ENCODE measurements around the gene STIM1. TPM values are rescaled to one million over a fixed set of nuclear protein-coding genes. Genes with fewer than 3 reads are reported as not detected.
"Not testable (repeated sequence)": the region's sequence is repeated elsewhere in the genome, so short reads cannot be mapped to it uniquely, and the experiment has no call there.

STIM1 gene
- total RNA-seq, 1 donor from 2014 or later = 77.6 TPM

DNA sequence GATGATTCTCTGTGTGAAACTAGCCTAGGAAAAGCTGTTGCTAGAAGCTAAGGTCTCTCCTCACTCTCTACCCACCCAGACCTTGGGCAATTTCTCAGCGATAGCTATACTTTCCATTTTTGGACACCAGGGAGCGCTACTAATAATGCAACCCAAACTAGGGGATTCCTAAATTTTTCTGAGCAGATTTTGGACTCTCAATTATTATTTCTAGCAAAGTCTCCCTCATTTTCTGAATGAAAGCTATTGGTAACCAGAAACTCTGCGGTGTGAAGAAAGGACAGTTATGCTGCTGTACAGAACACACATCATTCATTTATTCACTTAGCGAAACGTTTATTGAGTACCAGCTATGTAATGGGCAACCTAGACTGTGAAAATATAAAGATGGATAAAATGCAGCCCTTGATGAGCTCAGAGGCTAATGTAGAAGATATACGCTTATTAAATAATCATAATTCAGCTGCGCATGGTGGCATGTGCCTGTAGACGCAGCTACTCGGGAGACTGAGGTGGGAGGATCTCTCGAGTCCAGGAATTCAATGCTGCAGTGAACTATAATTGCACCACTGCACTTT, 6.1 kb upstream of the STIM1 start:
- H3K27ac Mint-ChIP-seq = no peak overlapping the region
- H3K36me3 Mint-ChIP-seq (ENCODE audit: low read depth) = no peaks in the 10 kb centered on the region
- H3K4me1 Mint-ChIP-seq (ENCODE audit: low read depth) = peaks cover 46% of the 10 kb centered on the region
- intact Hi-C loops (cut with micrococcal nuclease) = loop anchor here (1.0 kb wide), 1 partner anchor 223 kb away; no protein-coding TSS in a partner anchor
- H3K9me3 Mint-ChIP-seq = no peaks in the 10 kb centered on the region
- H3K4me3 Mint-ChIP-seq (ENCODE audit: low read depth) = no peak overlapping the region
- no peak for DNase-seq (ENCODE audit: low spot score)
- H3K27me3 Mint-ChIP-seq (ENCODE audit: low read depth) = no peaks in the 10 kb centered on the region

DNA sequence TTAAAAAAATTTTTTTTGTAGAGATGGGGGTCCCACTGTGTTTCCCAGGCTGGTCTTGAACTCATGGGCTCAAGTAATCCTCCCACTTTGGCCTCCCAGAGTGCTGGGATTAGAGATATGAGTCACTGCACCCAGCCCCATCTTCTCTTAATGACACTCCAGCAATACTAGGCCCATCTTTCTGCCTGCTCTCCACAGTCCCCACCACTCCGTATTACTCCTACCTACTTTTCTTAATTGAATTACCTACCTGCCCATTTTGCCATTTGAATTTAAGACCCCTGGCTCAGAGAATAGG, 2.0 kb upstream of the STIM1 start:
- intact Hi-C loops (cut with micrococcal nuclease) = loop anchor here (5.0 kb wide), 1 partner anchor 861 kb away; the partner anchor contains the start of gene NAP1L4
- Mint-ChIP-seq H3K27ac (peak overlapping the region; percentile 96), H3K4me1 (ENCODE audit: low read depth) (peaks cover 46% of the 10 kb centered on the region), H3K27me3 (ENCODE audit: low read depth) (no peaks in the 10 kb centered on the region), H3K9me3 (no peaks in the 10 kb centered on the region), H3K4me3 (ENCODE audit: low read depth) (peak overlapping the region; percentile 87), H3K36me3 (ENCODE audit: low read depth) (peaks cover 19% of the 10 kb centered on the region)
- DNase-seq (ENCODE audit: low spot score) = no peak

DNA sequence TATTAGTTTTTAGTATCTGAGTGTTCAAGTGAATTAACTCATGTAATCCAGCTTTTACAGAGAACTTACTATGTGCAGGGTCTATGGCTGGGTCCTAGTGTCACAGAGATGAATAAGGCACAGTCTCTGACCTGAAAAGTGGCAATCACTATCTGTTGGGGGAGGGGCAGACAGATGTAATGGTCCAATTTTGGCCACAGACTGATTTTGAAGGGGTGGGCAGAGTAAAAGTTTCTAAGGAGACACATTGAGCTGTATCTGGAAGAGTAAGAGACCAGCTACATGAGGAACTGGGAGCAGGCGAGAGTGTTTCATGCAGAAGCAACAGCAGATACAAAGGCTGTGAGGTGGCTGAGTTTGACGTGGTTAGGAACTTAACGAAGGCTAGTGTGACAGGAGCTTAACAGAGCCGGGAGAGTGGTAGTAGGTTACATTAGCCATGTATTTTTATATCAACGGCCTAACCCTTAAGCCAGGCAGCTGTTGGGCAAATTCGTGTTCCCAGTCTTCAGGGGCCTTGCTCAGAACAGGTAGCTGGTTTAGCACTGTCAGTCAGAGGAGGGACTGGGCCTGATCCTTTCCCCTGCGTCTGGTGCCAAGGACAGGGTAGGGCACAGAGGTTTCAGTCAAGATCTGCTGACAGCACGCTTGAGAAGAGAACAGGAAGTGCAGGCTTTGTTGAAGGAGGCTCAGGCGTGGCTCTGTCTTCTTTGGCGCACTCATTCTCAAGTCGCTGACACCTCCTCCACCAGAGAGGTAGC, 1.4 kb upstream of the STIM1 start:
- H3K4me1 Mint-ChIP-seq (ENCODE audit: low read depth) = peaks cover 47% of the 10 kb centered on the region

DNA sequence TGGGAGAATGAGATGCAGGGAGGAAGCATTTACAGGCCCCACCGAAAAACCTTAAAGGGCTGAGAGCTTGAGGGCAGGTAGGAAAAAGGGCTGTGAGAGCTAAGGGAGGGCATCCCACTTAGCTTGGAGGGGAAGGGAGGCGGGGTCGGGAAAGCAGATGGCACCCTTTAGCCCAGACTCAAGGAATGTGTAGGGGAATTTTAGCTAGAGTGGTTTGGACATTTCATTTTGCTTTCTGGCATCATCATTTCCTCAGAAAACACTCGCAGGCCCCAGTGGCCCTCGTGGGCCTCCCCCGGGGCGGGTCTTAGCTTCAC, 846 bp upstream of the STIM1 start:
- no peaks in the 10 kb centered on the region for H3K27me3 Mint-ChIP-seq (ENCODE audit: low read depth)
- no peak for DNase-seq (ENCODE audit: low spot score)
- H3K9me3 Mint-ChIP-seq = no peaks in the 10 kb centered on the region
- H3K36me3 Mint-ChIP-seq (ENCODE audit: low read depth) = peaks cover 26% of the 10 kb centered on the region
- intact Hi-C loops (cut with micrococcal nuclease) = loop anchor here (1.0 to 5.0 kb wide), 5 partner anchors 13 to 862 kb away; partner anchors contain the start of gene NAP1L4
- H3K4me1 Mint-ChIP-seq (ENCODE audit: low read depth) = peaks cover 48% of the 10 kb centered on the region
- peak overlapping the region; percentile 87 for H3K4me3 Mint-ChIP-seq (ENCODE audit: low read depth)
- peak overlapping the region; percentile 96 for H3K27ac Mint-ChIP-seq

More for the DNA sequence above, 1.4 kb upstream of the STIM1 start:
- intact Hi-C loops (cut with micrococcal nuclease) = loop anchor here (1.0 to 5.0 kb wide), 5 partner anchors 13 to 862 kb away; partner anchors contain the start of gene NAP1L4
- peak; percentile 70 for DNase-seq (ENCODE audit: low spot score)
- Mint-ChIP-seq H3K27me3 (ENCODE audit: low read depth) (no peaks in the 10 kb centered on the region), H3K9me3 (no peaks in the 10 kb centered on the region), H3K4me3 (ENCODE audit: low read depth) (peak overlapping the region; percentile 87), H3K27ac (peak overlapping the region; percentile 96), H3K36me3 (ENCODE audit: low read depth) (peaks cover 23% of the 10 kb centered on the region)

DNA sequence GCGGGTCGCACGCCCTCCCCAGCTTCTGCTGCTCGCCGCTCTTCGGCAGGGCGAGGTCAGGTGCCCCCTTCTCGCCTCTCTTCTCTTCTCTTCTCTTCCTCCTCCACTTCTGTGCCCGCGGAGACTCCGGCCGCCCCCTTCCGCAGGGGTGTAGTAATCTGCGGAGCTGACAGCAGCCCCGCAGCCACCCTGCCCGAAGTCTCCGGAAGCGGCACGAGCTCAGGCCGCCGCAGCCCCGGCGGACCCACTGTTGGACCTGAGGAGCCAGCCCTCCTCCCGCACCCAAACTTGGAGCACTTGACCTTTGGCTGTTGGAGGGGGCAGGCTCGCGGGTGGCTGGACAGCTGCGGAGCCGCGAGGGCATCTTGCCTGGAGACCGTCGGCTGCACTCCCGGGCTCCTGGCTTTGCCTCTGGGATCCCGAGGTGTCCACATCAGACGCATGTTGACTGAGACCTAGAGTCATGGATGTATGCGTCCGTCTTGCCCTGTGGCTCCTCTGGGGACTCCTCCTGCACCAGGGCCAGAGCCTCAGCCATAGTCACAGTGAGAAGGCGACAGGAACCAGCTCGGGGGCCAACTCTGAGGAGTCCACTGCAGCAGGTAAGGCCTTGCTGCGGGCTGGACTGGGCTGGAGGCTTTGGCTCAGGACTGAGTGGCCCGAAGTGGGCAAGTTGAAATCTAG, 486 bp downstream of the STIM1 start:
- Mint-ChIP-seq H3K9me3 (no peaks in the 10 kb centered on the region), H3K4me3 (ENCODE audit: low read depth) (peak overlapping the region; percentile 99), H3K36me3 (ENCODE audit: low read depth) (peaks cover 26% of the 10 kb centered on the region), H3K4me1 (ENCODE audit: low read depth) (peaks cover 59% of the 10 kb centered on the region), H3K27ac (peak overlapping the region; percentile 90), H3K27me3 (ENCODE audit: low read depth) (no peaks in the 10 kb centered on the region)
- intact Hi-C loops (cut with micrococcal nuclease) = loop anchor here (2.0 to 5.0 kb wide), 3 partner anchors 15 to 91 kb away; no protein-coding TSS in a partner anchor
- DNase-seq (ENCODE audit: low spot score) = no peak

DNA sequence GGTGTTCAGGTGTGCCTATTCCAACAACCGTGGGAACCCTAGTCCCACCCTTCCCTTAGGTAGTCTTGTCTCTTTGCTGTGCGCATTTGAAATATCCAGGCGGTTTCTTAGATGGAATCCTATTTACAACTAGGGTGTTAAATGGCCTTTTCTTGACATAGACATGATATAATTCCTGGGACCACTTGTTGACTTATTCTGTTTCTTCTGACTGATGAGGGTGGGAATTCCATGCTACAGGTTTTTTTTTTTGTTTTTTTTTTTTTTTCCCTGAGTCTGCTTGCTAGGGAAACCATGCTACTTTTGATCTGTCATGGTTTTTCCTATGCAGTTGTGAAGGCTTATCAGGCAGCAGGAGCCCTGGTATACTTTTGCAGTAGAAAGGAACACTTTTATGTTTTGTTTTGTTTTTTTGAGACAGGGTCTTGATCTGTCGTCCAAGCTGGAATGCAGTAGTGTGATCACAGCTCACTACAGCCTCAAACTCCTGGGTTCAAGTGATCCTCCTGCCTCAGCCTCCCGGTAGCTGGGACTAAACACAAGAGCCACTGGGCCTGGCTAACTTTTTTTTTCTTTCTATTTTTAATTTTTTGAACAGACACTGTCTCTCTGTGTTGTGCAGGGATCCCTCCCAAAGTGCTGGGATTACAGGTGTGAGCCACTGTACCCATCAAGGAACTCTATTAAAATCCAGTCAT, 1.5 kb downstream of the STIM1 start:
- peak overlapping the region; percentile 99 for H3K4me3 Mint-ChIP-seq (ENCODE audit: low read depth)
- peaks cover 66% of the 10 kb centered on the region for H3K4me1 Mint-ChIP-seq (ENCODE audit: low read depth)
- no peaks in the 10 kb centered on the region for H3K9me3 Mint-ChIP-seq
- peak overlapping the region; percentile 90 for H3K27ac Mint-ChIP-seq
- intact Hi-C loops (cut with micrococcal nuclease) = loop anchor here (5.0 kb wide), 1 partner anchor 90 kb away; no protein-coding TSS in a partner anchor
- peaks cover 26% of the 10 kb centered on the region for H3K36me3 Mint-ChIP-seq (ENCODE audit: low read depth)
- H3K27me3 Mint-ChIP-seq (ENCODE audit: low read depth) = no peaks in the 10 kb centered on the region
- no peak for DNase-seq (ENCODE audit: low spot score)

DNA sequence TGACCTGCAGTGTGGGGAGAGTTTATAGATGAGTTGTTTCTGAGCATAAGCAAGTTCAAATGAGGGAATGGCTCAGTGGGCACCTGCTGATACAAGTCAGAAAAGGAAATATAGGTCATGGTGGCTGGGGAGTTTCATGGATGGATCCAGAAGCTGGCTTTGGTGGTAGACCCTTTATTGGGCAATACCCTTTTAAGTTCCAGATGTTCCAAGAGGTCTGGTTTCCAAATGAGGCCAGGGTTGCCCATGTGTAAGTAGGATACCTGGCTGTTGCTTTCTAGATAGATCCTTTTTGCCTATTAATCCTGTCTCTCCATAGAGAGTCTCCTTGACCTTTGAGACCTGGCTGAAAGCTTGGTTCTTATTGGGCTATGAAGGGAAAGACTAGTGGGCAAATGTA, 2.2 kb downstream of the STIM1 start:
- no peaks in the 10 kb centered on the region for H3K27me3 Mint-ChIP-seq (ENCODE audit: low read depth)
- H3K9me3 Mint-ChIP-seq = no peaks in the 10 kb centered on the region
- peaks cover 30% of the 10 kb centered on the region for H3K36me3 Mint-ChIP-seq (ENCODE audit: low read depth)
- H3K4me3 Mint-ChIP-seq (ENCODE audit: low read depth) = peak overlapping the region; percentile 99
- peaks cover 69% of the 10 kb centered on the region for H3K4me1 Mint-ChIP-seq (ENCODE audit: low read depth)
- intact Hi-C loops (cut with micrococcal nuclease) = loop anchor here (5.0 kb wide), 1 partner anchor 90 kb away; no protein-coding TSS in a partner anchor
- DNase-seq (ENCODE audit: low spot score) = no peak
- H3K27ac Mint-ChIP-seq = peak overlapping the region; percentile 78

DNA sequence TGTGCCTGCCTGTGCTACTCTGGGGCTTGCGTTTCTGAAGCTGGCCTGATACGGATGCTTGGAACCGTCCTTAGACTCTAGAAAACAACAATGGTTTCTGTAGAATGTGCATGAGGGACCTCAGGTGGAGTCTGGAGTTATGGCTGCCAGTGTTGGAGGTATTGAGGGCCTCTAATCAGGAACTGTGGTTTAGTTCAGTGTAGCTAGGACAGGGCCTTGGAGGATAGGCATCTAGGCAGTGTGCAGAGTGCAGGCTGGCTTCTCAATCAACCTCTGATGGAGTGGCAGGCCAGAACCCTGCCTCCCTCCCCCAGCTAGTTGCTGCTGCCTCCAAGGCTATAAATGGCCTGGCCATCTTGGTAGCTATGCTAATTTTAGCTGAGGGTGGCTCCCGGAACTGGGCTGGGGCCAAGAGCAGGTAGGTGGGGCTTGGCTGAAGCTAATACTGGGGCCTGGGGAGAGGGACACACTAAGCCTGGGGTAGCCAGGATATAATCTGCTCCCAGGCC, 4.0 kb downstream of the STIM1 start:
- Mint-ChIP-seq H3K4me1 (ENCODE audit: low read depth) (peaks cover 61% of the 10 kb centered on the region), H3K36me3 (ENCODE audit: low read depth) (peaks cover 41% of the 10 kb centered on the region), H3K27me3 (ENCODE audit: low read depth) (no peaks in the 10 kb centered on the region), H3K27ac (peak overlapping the region; percentile 91), H3K9me3 (no peaks in the 10 kb centered on the region), H3K4me3 (ENCODE audit: low read depth) (peak overlapping the region; percentile 99)
- intact Hi-C loops (cut with micrococcal nuclease) = loop anchor here (5.0 kb wide), 1 partner anchor 88 kb away; no protein-coding TSS in a partner anchor
- no peak for DNase-seq (ENCODE audit: low spot score)

DNA sequence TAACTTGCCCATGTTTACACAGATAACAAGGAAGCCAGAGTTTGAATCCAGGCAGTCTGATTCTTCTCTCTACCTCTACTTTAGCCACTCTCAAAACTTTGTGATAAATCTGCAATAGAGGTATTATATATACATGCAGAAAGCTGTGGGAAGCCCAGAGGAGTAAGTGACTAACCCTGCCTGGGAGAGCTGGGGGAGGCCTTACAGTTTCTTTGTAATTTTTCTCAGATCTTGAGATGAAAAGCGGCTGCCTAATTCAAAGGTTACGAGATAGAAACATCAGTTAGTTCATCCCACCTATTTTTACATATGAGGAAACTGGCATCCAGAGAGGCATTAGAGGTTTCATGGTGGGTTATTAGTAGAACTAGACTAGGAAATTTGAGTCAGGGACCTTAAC, 4.9 kb downstream of the STIM1 start:
- H3K4me1 Mint-ChIP-seq (ENCODE audit: low read depth) = peaks cover 68% of the 10 kb centered on the region
- peaks cover 46% of the 10 kb centered on the region for H3K36me3 Mint-ChIP-seq (ENCODE audit: low read depth)
- H3K9me3 Mint-ChIP-seq = no peaks in the 10 kb centered on the region
- no peak for DNase-seq (ENCODE audit: low spot score)
- intact Hi-C loops (cut with micrococcal nuclease) = loop anchor here (1.0 to 2.0 kb wide), 4 partner anchors 21 to 124 kb away; no protein-coding TSS in a partner anchor
- peak overlapping the region; percentile 99 for H3K4me3 Mint-ChIP-seq (ENCODE audit: low read depth)
- H3K27me3 Mint-ChIP-seq (ENCODE audit: low read depth) = no peaks in the 10 kb centered on the region
- H3K27ac Mint-ChIP-seq = peak overlapping the region; percentile 91

DNA sequence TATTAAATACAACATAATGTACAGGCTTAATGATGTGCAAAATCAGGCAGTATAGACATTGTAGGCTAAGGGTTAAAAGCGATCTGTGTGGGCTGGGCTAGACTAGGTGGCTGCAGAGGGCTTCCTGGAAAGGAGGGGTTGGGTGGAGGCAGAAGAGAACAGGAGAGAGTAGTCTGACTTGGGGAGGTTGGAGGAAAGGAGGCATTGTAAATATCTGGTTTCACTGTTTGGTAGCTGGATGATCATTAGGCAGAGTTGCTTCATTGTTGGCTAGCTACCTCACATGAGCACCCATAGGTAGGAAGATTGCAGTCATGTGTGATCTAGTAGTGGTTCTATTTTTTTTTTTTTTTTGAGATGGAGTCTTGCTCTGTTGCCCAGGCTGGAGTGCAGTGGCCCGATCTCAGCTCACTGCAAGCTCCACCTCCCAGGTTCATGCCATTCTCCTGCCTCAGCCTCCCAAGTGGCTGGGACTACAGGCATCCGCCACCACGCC, 5.5 kb downstream of the STIM1 start:
- H3K36me3 Mint-ChIP-seq (ENCODE audit: low read depth) = peaks cover 46% of the 10 kb centered on the region
- H3K27ac Mint-ChIP-seq = peak overlapping the region; percentile 91
- intact Hi-C loops (cut with micrococcal nuclease) = loop anchor here (1.0 to 2.0 kb wide), 5 partner anchors 18 to 124 kb away; no protein-coding TSS in a partner anchor
- not testable (repeated sequence) for DNase-seq (ENCODE audit: low spot score); H3K9me3 Mint-ChIP-seq; H3K27me3 Mint-ChIP-seq (ENCODE audit: low read depth)
- peaks cover 73% of the 10 kb centered on the region for H3K4me1 Mint-ChIP-seq (ENCODE audit: low read depth)
- H3K4me3 Mint-ChIP-seq (ENCODE audit: low read depth) = peak overlapping the region; percentile 99

DNA sequence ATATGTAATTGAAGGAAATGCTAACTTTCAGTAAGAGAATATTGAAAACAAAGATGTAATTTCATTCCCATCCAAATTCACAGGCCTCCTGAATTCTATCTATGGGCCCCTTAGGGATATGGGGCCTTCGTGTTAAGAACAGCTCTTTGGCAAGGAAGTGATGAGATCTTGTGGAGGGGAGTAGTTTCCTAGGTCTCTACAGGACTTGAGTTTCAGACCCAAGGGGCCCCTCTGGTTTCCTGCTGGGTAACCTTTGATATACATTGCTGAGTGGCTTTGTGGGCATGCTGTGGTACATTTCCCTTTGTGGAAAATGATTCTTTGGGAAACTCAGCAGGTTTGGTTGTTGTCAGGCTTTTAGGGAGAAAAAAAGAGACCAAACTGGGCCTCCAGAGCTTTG, 6.2 kb downstream of the STIM1 start:
- H3K27me3 Mint-ChIP-seq (ENCODE audit: low read depth) = no peaks in the 10 kb centered on the region
- no peak for DNase-seq (ENCODE audit: low spot score)
- intact Hi-C loops (cut with micrococcal nuclease) = loop anchor here (1.0 to 2.0 kb wide), 4 partner anchors 18 to 123 kb away; no protein-coding TSS in a partner anchor

More for the DNA sequence above, 6.2 kb downstream of the STIM1 start:
- H3K36me3 Mint-ChIP-seq (ENCODE audit: low read depth) = peaks cover 40% of the 10 kb centered on the region
- H3K4me3 Mint-ChIP-seq (ENCODE audit: low read depth) = peak overlapping the region; percentile 99
- H3K27ac Mint-ChIP-seq = peak overlapping the region; percentile 91
- H3K9me3 Mint-ChIP-seq = no peaks in the 10 kb centered on the region
- H3K4me1 Mint-ChIP-seq (ENCODE audit: low read depth) = peaks cover 80% of the 10 kb centered on the region

Measured in activated T-helper 2 cell treated with anti-CD3 and anti-CD28 coated beads, Interferon-gamma antibody, Interleukin-2, Interleukin-4, amounts not matched to agents 10 μg/mL and 5 μg/mL and 100 μg/mL, durations not matched to agents 14 hours and 24 hours and 36 hours (primary cell).